ENCODE results near the gene PRND. TPM values are rescaled to one million over a fixed set of nuclear protein-coding genes. Genes with fewer than 3 reads are reported as not detected.
"Not testable (repeated sequence)": the region's sequence is repeated elsewhere in the genome, so short reads cannot be mapped to it uniquely, and the experiment has no call there.

PRND gene
- total RNA-seq, 1 experiment from 2014 or later: not detected

DNA sequence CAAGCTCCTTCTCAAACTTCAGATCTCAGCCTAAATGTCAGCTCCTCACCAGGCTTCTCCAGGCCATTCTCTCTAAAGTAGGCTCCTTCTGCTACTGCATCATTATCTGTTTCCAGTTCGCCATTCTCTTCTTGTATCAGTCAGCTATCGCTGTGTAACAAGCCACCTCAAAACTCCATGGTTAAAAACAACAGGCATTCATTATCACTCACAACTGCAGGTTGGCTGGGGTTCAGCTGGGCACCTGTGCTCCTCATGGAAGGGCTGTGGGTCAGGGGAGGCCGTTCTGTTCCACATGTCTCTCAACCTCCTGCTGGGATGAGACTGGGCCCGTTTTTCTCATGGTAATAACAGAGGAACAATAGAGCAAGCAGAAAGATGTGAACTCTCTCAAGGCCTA lies 28.7 kb downstream of the PRND start:
- POLR2A ChIA-PET: no interaction called here
- BruUV-seq (replicated peaks): no TSS peak
- Mint-ChIP-seq H3K4me1 (ENCODE audit: insufficient read depth, unreplicated experiment) (no peaks in the 10 kb centered on the region), H3K27ac (ENCODE audit: low read depth, unreplicated experiment) (no peak overlapping the region), H3K27me3 (ENCODE audit: insufficient read depth, unreplicated experiment) (peaks cover 16% of the 10 kb centered on the region), H3K4me3 (ENCODE audit: unreplicated experiment) (no peak overlapping the region), H3K9me3 (ENCODE audit: unreplicated experiment) (peaks cover 8% of the 10 kb centered on the region), H3K36me3 (ENCODE audit: insufficient read depth, unreplicated experiment) (no peaks in the 10 kb centered on the region)
- CTCF ChIA-PET: interaction anchor here (0.6 kb wide), 1 partner anchor 513 kb away, joined by 3 read pairs; no protein-coding TSS in a partner anchor
- intact Hi-C loops (cut with micrococcal nuclease): no loop called here
- TF ChIP-seq, protein P1, sequence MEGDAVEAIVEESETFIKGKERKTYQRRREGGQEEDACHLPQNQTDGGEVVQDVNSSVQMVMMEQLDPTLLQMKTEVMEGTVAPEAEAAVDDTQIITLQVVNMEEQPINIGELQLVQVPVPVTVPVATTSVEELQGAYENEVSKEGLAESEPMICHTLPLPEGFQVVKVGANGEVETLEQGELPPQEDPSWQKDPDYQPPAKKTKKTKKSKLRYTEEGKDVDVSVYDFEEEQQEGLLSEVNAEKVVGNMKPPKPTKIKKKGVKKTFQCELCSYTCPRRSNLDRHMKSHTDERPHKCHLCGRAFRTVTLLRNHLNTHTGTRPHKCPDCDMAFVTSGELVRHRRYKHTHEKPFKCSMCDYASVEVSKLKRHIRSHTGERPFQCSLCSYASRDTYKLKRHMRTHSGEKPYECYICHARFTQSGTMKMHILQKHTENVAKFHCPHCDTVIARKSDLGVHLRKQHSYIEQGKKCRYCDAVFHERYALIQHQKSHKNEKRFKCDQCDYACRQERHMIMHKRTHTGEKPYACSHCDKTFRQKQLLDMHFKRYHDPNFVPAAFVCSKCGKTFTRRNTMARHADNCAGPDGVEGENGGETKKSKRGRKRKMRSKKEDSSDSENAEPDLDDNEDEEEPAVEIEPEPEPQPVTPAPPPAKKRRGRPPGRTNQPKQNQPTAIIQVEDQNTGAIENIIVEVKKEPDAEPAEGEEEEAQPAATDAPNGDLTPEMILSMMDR (IDR thresholded peaks at IDR 0.05; ENCODE audit: unreplicated experiment): no peak
- no peak for DNase-seq (ENCODE audit: unreplicated experiment)

GRCh38 chr20:4759100-4759884 lies 37.6 kb downstream of the PRND start:
- H3K27ac Mint-ChIP-seq (ENCODE audit: low read depth, unreplicated experiment); intact Hi-C loops (cut with micrococcal nuclease); BruUV-seq (replicated peaks); DNase-seq (ENCODE audit: unreplicated experiment); H3K36me3 Mint-ChIP-seq (ENCODE audit: insufficient read depth, unreplicated experiment); H3K4me3 Mint-ChIP-seq (ENCODE audit: unreplicated experiment); H3K9me3 Mint-ChIP-seq (ENCODE audit: unreplicated experiment): not testable (repeated sequence)
- Mint-ChIP-seq H3K4me1 (ENCODE audit: insufficient read depth, unreplicated experiment) (peaks cover 15% of the 10 kb centered on the region), H3K27me3 (ENCODE audit: insufficient read depth, unreplicated experiment) (peaks cover 26% of the 10 kb centered on the region)
- ChIA-PET POLR2A (interaction anchor here (1.2 to 1.6 kb wide), 3 partner anchors 24 to 192 kb away, joined by 3 to 6 read pairs (median 3); no protein-coding TSS in a partner anchor), CTCF (interaction anchor here (0.6 to 1.7 kb wide), 13 partner anchors 14 to 673 kb away, joined by 3 to 7 read pairs (median 3); no protein-coding TSS in a partner anchor)

DNA sequence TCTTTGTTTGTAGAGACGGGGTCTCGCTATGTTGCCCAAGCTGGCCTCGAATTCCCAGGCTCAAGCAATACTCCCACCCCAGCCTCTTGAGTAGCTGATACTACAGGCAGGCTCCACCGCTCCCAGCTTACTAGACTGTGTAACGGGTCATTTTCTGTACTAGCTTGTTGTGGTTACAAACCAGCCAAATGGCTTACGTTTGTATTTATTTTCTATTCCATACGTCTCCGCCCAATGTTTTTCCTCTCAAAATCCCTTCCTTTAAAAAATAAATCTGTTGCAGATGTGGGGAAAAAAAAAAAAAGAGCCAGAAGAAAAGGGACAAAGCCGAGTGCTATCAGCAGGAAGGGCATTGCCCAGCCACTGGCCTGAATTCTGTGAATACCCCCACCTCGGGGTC lies 41.6 kb downstream of the PRND start:
- TF ChIP-seq, protein P1 (IDR thresholded peaks at IDR 0.05; ENCODE audit: unreplicated experiment): no peak
- peaks cover 15% of the 10 kb centered on the region for H3K4me1 Mint-ChIP-seq (ENCODE audit: insufficient read depth, unreplicated experiment)
- no peaks in the 10 kb centered on the region for H3K27me3 Mint-ChIP-seq (ENCODE audit: insufficient read depth, unreplicated experiment)
- POLR2A ChIA-PET: interaction anchor here (0.7 to 1.8 kb wide), 2 partner anchors 193 to 313 kb away, joined by 3 to 5 read pairs; no protein-coding TSS in a partner anchor
- H3K9me3 Mint-ChIP-seq (ENCODE audit: unreplicated experiment): no peaks in the 10 kb centered on the region
- no peaks in the 10 kb centered on the region for H3K36me3 Mint-ChIP-seq (ENCODE audit: insufficient read depth, unreplicated experiment)
- DNase-seq (ENCODE audit: unreplicated experiment): no peak
- CTCF ChIA-PET: interaction anchor here (0.6 to 1.7 kb wide), 4 partner anchors 9 to 437 kb away, joined by 3 to 6 read pairs (median 6); no protein-coding TSS in a partner anchor
- no peak overlapping the region for H3K4me3 Mint-ChIP-seq (ENCODE audit: unreplicated experiment)
- H3K27ac Mint-ChIP-seq (ENCODE audit: low read depth, unreplicated experiment): no peak overlapping the region
- intact Hi-C loops (cut with micrococcal nuclease): no loop called here
- BruUV-seq (replicated peaks): no TSS peak

- Mint-ChIP-seq H3K9me3 (ENCODE audit: unreplicated experiment) (no peaks in the 10 kb centered on the region), H3K27me3 (ENCODE audit: insufficient read depth, unreplicated experiment) (no peaks in the 10 kb centered on the region), H3K36me3 (ENCODE audit: insufficient read depth, unreplicated experiment) (no peaks in the 10 kb centered on the region), H3K27ac (ENCODE audit: low read depth, unreplicated experiment) (no peak overlapping the region), H3K4me3 (ENCODE audit: unreplicated experiment) (no peak overlapping the region), H3K4me1 (ENCODE audit: insufficient read depth, unreplicated experiment) (peaks cover 15% of the 10 kb centered on the region)
- DNase-seq (ENCODE audit: unreplicated experiment): no peak
- ChIA-PET POLR2A (interaction anchor here (0.7 to 1.8 kb wide), 2 partner anchors 192 to 312 kb away, joined by 3 to 5 read pairs; no protein-coding TSS in a partner anchor), CTCF (interaction anchor here (0.6 kb wide), 2 partner anchors 66 to 425 kb away, joined by 3 read pairs; no protein-coding TSS in a partner anchor)
- TF ChIP-seq, protein P1 (IDR thresholded peaks at IDR 0.05; ENCODE audit: unreplicated experiment): no peak
- BruUV-seq (replicated peaks): no TSS peak
- intact Hi-C loops (cut with micrococcal nuclease): no loop called here
Observed at GRCh38 chr20:4763723-4764510, 42.2 kb downstream of the PRND start.
